ENCODE data around the gene ZFP92. TPM values are rescaled to one million over a fixed set of nuclear protein-coding genes. Genes with fewer than 3 reads are reported as not detected.

Gene ZFP92, protein sequence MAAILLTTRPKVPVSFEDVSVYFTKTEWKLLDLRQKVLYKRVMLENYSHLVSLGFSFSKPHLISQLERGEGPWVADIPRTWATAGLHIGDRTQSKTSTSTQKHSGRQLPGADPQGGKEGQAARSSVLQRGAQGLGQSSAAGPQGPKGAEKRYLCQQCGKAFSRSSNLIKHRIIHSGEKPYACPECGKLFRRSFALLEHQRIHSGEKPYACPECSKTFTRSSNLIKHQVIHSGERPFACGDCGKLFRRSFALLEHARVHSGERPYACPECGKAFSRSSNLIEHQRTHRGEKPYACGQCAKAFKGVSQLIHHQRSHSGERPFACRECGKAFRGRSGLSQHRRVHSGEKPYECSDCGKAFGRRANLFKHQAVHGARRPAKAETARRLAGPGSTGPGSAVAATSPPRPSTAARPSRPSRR
- not detected for polyA plus RNA-seq (2013, experiment 1 of 4)
- polyA plus RNA-seq (2013, experiment 2 of 4): 0.09 TPM
- not detected for polyA plus RNA-seq (2013, experiment 3 of 4)
- 0.12 TPM for polyA plus RNA-seq (2013, experiment 4 of 4)

DNA sequence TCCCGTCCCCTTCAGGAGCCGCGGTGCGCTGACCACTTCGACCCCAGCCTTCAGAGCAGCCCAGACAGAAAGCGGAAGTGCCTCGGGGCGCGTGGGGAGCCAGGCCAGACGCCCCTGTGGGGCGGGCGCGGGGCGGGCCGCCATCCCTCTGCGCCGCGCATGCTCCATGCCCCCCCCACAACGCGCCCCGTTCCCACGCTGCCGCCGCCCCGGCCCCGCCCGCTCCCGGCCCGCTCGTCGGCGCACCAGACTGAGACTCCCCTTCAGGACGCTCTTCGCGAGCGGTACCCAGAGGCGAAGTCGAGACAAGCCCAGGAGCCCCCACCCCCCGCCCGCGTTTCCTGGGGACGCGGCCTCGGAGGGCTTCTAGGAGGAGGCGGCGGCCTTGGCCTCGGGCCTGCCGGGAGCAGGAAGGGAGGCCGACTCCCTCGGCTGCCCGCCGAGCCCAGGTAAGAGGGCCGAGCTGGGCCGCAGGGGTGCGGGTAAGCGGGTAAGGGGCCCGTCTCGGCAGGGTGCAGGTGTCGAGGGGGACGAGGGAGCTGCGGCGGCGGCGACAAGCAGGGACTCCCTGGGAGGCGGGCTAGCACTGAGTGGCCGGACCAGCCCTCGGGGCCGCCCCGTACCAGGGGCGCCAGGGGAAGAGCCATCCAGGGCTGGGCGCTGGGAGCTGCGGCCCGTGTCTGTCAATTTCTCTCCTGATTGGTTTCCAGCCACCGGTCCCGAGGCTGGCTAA, at the start of gene ZFP92:
Gene ZFP92 (plus strand): TSS at position 218 of the 733 bp plus-strand sequence. CDS start 6,851 bp downstream, outside the sequence.
- Histone ChIP-seq H3K27ac (ENCODE audit: insufficient read depth, low read depth, low read length, poor library complexity, severe bottlenecking) (no peak within 1 kb of the TSS), H3K27me3 (ENCODE audit: control insufficient read depth, insufficient read depth, low read length, poor library complexity, severe bottlenecking) (peaks cover 23% of the 10 kb centered on the region), H3K36me3 (ENCODE audit: control insufficient read depth, insufficient read depth, low read length) (no peaks in the 10 kb centered on the region), H3K9me3 (ENCODE audit: control insufficient read depth, low read length) (no peaks in the 10 kb centered on the region), H3K4me3 (ENCODE audit: insufficient read depth, low read depth, low read length) (peak within 1 kb of the TSS; percentile 22), H3K4me1 (ENCODE audit: control insufficient read depth, insufficient read depth, low read length) (no peaks in the 10 kb centered on the region)
- WGBS, 2 experiments: 6 to 7% methylated on average over 75 of the region's 75 CpGs

DNA sequence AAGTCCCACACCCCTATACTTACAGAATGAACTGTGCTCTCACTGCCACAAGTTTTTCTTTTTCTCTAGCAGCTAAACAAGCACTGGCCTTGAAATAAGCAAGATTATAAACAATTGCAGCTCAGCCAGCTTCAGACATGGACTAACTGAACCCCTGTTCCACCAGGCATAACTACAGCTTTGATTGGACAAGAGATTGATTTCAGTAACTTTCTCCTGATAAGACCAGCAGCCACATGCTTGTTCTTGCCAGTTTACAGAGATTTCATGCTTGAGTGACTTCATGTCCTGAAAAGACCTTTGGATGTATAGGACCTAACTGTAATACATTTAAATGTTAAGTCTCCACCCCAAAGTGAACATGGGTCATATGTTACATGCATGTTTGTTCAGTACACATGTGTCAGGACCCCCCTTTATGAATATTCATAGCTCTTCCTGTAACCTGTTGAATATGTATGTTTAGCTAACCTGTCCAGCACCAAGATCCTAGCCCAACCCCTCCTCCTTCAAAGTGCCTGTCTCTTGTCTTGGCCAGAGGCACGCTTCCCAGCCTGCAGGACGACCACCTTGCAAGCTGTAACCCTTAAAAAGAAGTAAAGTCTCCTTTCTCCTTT, 49.4 kb upstream of the ZFP92 start:
- Histone ChIP-seq H3K4me3 (ENCODE audit: insufficient read depth, low read depth, low read length) (no peak overlapping the region), H3K27me3 (ENCODE audit: control insufficient read depth, insufficient read depth, low read length, poor library complexity, severe bottlenecking) (no peaks in the 10 kb centered on the region), H3K36me3 (ENCODE audit: control insufficient read depth, insufficient read depth, low read length) (no peaks in the 10 kb centered on the region), H3K9me3 (ENCODE audit: control insufficient read depth, low read length) (no peaks in the 10 kb centered on the region), H3K4me1 (ENCODE audit: control insufficient read depth, insufficient read depth, low read length) (no peaks in the 10 kb centered on the region), H3K27ac (ENCODE audit: insufficient read depth, low read depth, low read length, poor library complexity, severe bottlenecking) (no peak overlapping the region)
- 92 to 100% methylated on average over 1 to 2 of the region's 2 CpGs for WGBS, 2 experiments

DNA sequence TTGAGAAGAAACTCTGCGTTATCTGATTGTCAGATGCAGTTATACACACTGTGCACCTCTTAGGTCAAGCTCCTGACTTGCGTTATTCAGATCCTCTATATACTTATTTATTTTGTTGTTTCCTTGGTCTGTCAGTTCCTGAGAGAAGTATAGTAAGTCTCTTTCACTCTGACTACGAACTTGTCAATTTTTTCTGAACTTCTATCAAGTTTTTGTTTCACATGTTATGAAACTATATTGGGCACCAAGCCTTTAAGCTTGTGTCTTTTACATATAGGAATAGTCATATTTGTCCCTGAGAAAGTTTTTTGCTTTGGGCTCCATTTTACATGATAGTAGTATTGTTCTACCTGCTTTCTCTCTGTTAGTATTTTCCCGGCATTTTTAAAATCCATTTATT, 45.6 kb upstream of the ZFP92 start:
- Histone ChIP-seq H3K27me3 (ENCODE audit: control insufficient read depth, insufficient read depth, low read length, poor library complexity, severe bottlenecking) (no peaks in the 10 kb centered on the region), H3K36me3 (ENCODE audit: control insufficient read depth, insufficient read depth, low read length) (no peaks in the 10 kb centered on the region), H3K9me3 (ENCODE audit: control insufficient read depth, low read length) (no peaks in the 10 kb centered on the region), H3K4me1 (ENCODE audit: control insufficient read depth, insufficient read depth, low read length) (no peaks in the 10 kb centered on the region), H3K4me3 (ENCODE audit: insufficient read depth, low read depth, low read length) (no peak overlapping the region), H3K27ac (ENCODE audit: insufficient read depth, low read depth, low read length, poor library complexity, severe bottlenecking) (no peak overlapping the region)
- 89 to 100% methylated on average over 1 to 2 of the region's 4 CpGs for WGBS, 2 experiments

DNA sequence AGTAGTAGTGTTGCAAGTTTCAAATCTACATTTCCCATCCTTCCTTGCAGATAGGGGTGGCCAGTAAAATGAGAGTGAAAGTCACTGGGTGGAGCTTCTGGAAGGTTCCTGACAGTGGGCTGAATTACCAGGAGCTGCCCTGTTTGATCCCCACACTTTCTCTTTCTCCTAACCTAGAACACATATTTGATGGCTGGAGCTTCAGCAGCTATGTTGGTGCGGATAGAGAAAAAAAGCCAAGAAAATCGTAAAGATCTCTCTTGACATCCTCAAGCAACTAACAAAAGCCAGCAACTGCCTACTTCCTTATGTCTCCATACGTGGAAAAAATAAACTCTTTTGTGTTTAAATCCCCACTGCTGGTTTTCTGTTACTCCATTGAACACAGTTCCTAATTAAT, 45.2 kb upstream of the ZFP92 start:
- H3K27me3 ChIP-seq (ENCODE audit: control insufficient read depth, insufficient read depth, low read length, poor library complexity, severe bottlenecking): no peaks in the 10 kb centered on the region
- H3K36me3 ChIP-seq (ENCODE audit: control insufficient read depth, insufficient read depth, low read length): no peaks in the 10 kb centered on the region
- no peak overlapping the region for H3K27ac ChIP-seq (ENCODE audit: insufficient read depth, low read depth, low read length, poor library complexity, severe bottlenecking)
- H3K4me3 ChIP-seq (ENCODE audit: insufficient read depth, low read depth, low read length): no peak overlapping the region
- H3K4me1 ChIP-seq (ENCODE audit: control insufficient read depth, insufficient read depth, low read length): no peaks in the 10 kb centered on the region
- 91 to 92% methylated on average over 3 of the region's 3 CpGs for WGBS, 2 experiments
- no peaks in the 10 kb centered on the region for H3K9me3 ChIP-seq (ENCODE audit: control insufficient read depth, low read length)

DNA sequence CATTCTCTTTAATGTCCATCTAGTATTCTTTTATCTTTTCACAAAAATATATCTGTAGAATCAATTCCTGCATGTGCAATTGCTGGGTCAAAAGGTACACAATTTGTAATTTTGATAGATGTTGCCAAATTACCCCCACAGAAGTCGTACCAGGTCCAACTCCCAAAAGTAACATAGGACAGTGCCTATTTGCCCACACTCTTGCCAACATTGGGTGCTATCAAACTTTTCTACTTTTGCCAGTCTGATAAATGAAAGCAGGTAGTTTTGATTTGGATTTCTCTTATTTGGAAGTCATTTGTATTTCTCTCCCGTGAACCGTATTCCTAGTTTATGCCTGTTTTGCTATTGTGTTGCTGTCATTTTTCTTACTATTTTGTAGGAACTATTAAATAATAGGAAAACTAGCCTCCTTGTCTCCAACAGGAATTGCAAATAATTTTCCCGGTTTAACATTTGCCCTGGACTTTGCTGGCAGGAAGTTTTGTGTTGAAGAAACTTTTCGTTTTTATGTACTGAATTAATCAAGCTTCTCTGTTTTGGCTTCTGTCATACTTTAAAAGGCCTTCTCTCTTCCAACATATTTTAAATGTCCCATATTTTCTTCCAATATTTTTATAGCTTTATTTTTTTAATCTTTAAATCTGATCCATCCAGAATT, 44.3 kb upstream of the ZFP92 start:
- Histone ChIP-seq H3K27ac (ENCODE audit: insufficient read depth, low read depth, low read length, poor library complexity, severe bottlenecking) (no peak overlapping the region), H3K4me1 (ENCODE audit: control insufficient read depth, insufficient read depth, low read length) (no peaks in the 10 kb centered on the region), H3K27me3 (ENCODE audit: control insufficient read depth, insufficient read depth, low read length, poor library complexity, severe bottlenecking) (no peaks in the 10 kb centered on the region), H3K36me3 (ENCODE audit: control insufficient read depth, insufficient read depth, low read length) (no peaks in the 10 kb centered on the region), H3K4me3 (ENCODE audit: insufficient read depth, low read depth, low read length) (no peak overlapping the region), H3K9me3 (ENCODE audit: control insufficient read depth, low read length) (no peaks in the 10 kb centered on the region)
- 84% methylated on average over 5 of the region's 5 CpGs; no CpG with 5 or more reads in 1 of the 2 experiments for WGBS, 2 experiments

DNA sequence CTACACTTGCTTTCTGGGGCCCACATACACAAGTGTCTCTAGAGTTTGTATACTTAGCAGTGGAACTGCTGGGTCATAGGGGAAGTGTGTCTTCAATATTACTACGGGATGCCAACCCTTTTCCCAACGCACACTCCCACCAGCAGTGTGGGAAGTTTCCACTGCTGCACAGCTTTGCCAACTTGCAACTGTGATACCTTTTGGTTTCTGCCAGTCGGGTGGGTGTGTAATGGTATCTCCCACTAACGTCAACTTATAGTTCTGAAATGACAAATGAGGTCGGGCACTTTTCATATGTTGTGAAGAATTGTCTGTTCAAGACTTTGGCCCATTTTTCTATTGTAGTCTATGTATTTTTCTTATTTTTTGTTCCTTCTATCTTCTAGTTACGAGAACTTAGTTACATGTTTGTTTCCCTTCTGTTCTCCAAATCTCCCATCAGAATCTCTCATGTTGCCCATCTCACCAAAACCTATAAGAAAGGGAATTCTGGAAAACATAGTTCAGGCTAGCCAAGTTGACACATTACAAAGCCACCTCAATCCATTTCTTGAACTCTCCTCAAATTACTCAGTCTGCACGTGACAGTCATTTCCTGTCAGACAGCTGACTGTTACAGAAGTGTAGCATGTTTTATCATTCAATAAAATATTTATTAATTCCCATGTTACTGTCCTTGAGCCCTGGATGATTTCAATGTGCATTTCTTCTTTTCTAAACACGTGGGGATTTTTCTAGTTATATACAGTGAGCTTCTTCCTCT, 40.8 kb upstream of the ZFP92 start:
- Histone ChIP-seq H3K27ac (ENCODE audit: insufficient read depth, low read depth, low read length, poor library complexity, severe bottlenecking) (no peak overlapping the region), H3K27me3 (ENCODE audit: control insufficient read depth, insufficient read depth, low read length, poor library complexity, severe bottlenecking) (no peaks in the 10 kb centered on the region), H3K9me3 (ENCODE audit: control insufficient read depth, low read length) (no peaks in the 10 kb centered on the region), H3K36me3 (ENCODE audit: control insufficient read depth, insufficient read depth, low read length) (no peaks in the 10 kb centered on the region), H3K4me1 (ENCODE audit: control insufficient read depth, insufficient read depth, low read length) (no peaks in the 10 kb centered on the region), H3K4me3 (ENCODE audit: insufficient read depth, low read depth, low read length) (no peak overlapping the region)
- 95 to 96% methylated on average over 6 to 7 of the region's 8 CpGs for WGBS, 2 experiments

DNA sequence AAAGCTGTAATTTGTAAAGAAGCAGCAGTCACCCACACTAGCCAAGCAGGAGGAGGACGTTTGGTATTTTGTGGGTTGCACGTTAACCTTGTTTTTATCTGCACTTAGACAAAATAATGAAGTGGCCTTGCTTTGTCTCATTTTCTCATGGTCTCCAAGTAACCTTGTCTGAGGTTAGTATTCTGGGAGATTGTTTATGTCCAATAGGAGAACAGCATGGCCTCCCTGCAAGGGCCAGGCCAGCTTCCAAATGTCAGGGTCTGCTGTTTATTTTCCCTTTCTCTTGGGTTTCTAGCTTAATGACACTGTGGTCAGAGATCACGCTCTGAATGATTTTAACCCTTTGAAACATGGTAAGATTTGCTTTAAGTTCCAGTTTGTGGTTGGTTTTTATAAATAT, 40.0 kb upstream of the ZFP92 start:
- no peaks in the 10 kb centered on the region for H3K27me3 ChIP-seq (ENCODE audit: control insufficient read depth, insufficient read depth, low read length, poor library complexity, severe bottlenecking)
- no peaks in the 10 kb centered on the region for H3K4me1 ChIP-seq (ENCODE audit: control insufficient read depth, insufficient read depth, low read length)
- 83 to 86% methylated on average over 3 of the region's 3 CpGs for WGBS, 2 experiments
- H3K9me3 ChIP-seq (ENCODE audit: control insufficient read depth, low read length): no peaks in the 10 kb centered on the region
- H3K27ac ChIP-seq (ENCODE audit: insufficient read depth, low read depth, low read length, poor library complexity, severe bottlenecking): no peak overlapping the region
- H3K36me3 ChIP-seq (ENCODE audit: control insufficient read depth, insufficient read depth, low read length): no peaks in the 10 kb centered on the region
- H3K4me3 ChIP-seq (ENCODE audit: insufficient read depth, low read depth, low read length): no peak overlapping the region

DNA sequence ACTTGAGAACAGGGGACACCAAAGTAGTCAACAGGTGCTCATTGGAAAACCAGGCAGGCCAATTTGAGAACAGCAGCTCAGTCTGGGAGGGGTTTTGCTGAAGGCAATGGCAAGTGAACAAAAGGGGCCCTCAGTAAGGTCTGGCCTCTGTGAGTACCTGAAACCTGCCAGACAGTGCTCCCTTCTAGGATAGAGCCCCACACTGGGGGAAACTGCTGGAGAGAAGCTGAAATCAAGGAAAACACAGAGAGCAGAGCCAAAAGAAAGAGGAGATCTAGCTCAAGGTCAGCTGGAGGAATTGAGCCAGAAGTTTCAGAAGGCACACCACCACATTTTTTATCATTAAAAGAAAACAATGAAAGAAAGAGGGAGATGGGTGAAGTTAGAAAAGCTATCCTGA, 38.3 kb upstream of the ZFP92 start:
- Histone ChIP-seq H3K4me1 (ENCODE audit: control insufficient read depth, insufficient read depth, low read length) (no peaks in the 10 kb centered on the region), H3K9me3 (ENCODE audit: control insufficient read depth, low read length) (no peaks in the 10 kb centered on the region), H3K27ac (ENCODE audit: insufficient read depth, low read depth, low read length, poor library complexity, severe bottlenecking) (no peak overlapping the region), H3K36me3 (ENCODE audit: control insufficient read depth, insufficient read depth, low read length) (no peaks in the 10 kb centered on the region), H3K27me3 (ENCODE audit: control insufficient read depth, insufficient read depth, low read length, poor library complexity, severe bottlenecking) (no peaks in the 10 kb centered on the region), H3K4me3 (ENCODE audit: insufficient read depth, low read depth, low read length) (no peak overlapping the region)

DNA sequence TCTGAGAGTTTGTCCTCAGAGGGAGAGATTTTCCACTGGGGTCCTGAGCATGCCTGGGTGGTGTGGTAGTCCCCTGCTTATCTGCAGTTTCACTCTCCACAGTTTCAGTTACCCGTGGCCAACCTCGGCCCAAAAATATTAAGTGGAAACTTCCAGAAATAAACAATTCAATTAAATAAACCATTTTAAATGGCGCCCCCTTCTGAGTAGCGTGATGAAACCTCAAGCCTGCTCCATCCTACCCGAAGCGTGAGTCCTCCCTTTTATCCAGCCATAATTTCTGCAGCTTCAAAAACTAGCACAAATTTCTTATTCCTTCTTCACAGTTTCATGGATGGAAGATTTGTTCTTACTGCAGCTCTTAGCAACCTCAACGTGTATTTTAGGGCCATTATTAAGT, 36.8 kb upstream of the ZFP92 start:
- no peak overlapping the region for H3K4me3 ChIP-seq (ENCODE audit: insufficient read depth, low read depth, low read length)
- H3K4me1 ChIP-seq (ENCODE audit: control insufficient read depth, insufficient read depth, low read length): no peaks in the 10 kb centered on the region
- no peak overlapping the region for H3K27ac ChIP-seq (ENCODE audit: insufficient read depth, low read depth, low read length, poor library complexity, severe bottlenecking)
- no peaks in the 10 kb centered on the region for H3K9me3 ChIP-seq (ENCODE audit: control insufficient read depth, low read length)
- H3K36me3 ChIP-seq (ENCODE audit: control insufficient read depth, insufficient read depth, low read length): no peaks in the 10 kb centered on the region
- 76 to 78% methylated on average over 7 of the region's 7 CpGs for WGBS, 2 experiments
- no peaks in the 10 kb centered on the region for H3K27me3 ChIP-seq (ENCODE audit: control insufficient read depth, insufficient read depth, low read length, poor library complexity, severe bottlenecking)

All from ectodermal cell (in vitro differentiated cells).